ENCODE results near the gene KHSRP.

DNA sequence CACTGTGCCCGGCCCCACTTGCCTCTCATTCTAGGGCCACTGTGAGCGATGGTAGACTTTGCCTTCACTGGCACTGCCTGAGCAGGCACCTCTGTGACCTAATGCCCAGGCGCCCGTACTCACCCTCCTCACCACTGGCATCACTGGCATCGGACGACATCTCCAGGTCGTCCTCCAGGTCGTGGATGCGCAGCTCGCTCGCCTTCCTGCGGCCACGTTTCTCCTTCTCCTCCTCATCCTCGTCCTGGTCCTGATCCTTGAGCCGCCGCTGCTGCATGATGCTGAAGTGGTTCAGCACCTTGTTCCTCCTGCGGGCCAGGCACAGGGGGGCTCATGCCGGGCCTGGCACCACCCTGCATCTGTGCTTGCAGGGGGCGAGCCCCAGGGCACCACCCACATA is 41.4 kb downstream of the KHSRP start:
- TF ChIP-seq SP1 (IDR thresholded peaks at IDR 0.05) (no peak), BHLHE40 (IDR thresholded peaks at IDR 0.05; ENCODE audit: borderline replicate concordance) (no peak), SUZ12 (IDR thresholded peaks at IDR 0.05) (no peak), ELF4 (IDR thresholded peaks at IDR 0.05) (no peak), HDGF (IDR thresholded peaks at IDR 0.05; ENCODE audit: borderline replicate concordance) (no peak), ARNT (IDR thresholded peaks at IDR 0.05) (no peak), FOXM1 (IDR thresholded peaks at IDR 0.05; ENCODE audit: borderline replicate concordance) (no peak), LEF1 (IDR thresholded peaks at IDR 0.05; ENCODE audit: borderline replicate concordance) (no peak), FOXK2 (IDR thresholded peaks at IDR 0.05) (no peak), NFRKB (IDR thresholded peaks at IDR 0.05) (no peak), ZNF384 (IDR thresholded peaks at IDR 0.05) (no peak)
- TF ChIP-seq, protein P1, sequence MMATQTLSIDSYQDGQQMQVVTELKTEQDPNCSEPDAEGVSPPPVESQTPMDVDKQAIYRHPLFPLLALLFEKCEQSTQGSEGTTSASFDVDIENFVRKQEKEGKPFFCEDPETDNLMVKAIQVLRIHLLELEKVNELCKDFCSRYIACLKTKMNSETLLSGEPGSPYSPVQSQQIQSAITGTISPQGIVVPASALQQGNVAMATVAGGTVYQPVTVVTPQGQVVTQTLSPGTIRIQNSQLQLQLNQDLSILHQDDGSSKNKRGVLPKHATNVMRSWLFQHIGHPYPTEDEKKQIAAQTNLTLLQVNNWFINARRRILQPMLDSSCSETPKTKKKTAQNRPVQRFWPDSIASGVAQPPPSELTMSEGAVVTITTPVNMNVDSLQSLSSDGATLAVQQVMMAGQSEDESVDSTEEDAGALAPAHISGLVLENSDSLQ (IDR thresholded peaks at IDR 0.05) = no peak
